Measurements from ENCODE around the gene ANKRD55. TPM values are rescaled to one million over a fixed set of nuclear protein-coding genes. Genes with fewer than 3 reads are reported as not detected.
A peak's percentile ranks its signal among the peaks of the same experiment; 100 is the strongest.

Gene ANKRD55
- total RNA-seq, 4 donors from 2014 or later = 0.66 TPM; not detected in 3

- intact Hi-C loops (cut with DNase I) = no loop called here
These were observed 132.5 kb downstream of the ANKRD55 start for GRCh38 chr5:56100439-56101176.

GRCh38 chr5:56099346-56099745 lies 133.8 kb downstream of the ANKRD55 start:
- H3K27me3 ChIP-seq = no peaks in the 10 kb centered on the region
- intact Hi-C loops (cut with DNase I) = no loop called here
- H3K27ac ChIP-seq (replicated peaks in 1 of 4) = peak overlapping the region in 1 of 4 donors; percentile 11
- TF ChIP-seq CTCF (IDR thresholded peaks at IDR 0.05) (no peak), POLR2AphosphoS5 (IDR thresholded peaks at IDR 0.05) (peak in 1 of 2 donors; percentile 24), EP300 (IDR thresholded peaks at IDR 0.05) (no peak), POLR2A (IDR thresholded peaks at IDR 0.05; ENCODE audit: low read depth) (no peak)
- DNase-seq (ENCODE audit: extremely low spot score) = no peak
- H3K36me3 ChIP-seq = no peaks in the 10 kb centered on the region
- 71% methylated on average over 2 of the region's 2 CpGs for WGBS
- H3K4me1 ChIP-seq = peaks cover 0 to 12% (median 4%) of the 10 kb centered on the region in 4 donors
- no peak overlapping the region for H3K4me3 ChIP-seq
- H3K9me3 ChIP-seq = no peaks in the 10 kb centered on the region

More at GRCh38 chr5:56100439-56101176, 132.5 kb downstream of the ANKRD55 start:
- Histone ChIP-seq H3K27me3 (no peaks in the 10 kb centered on the region), H3K36me3 (no peaks in the 10 kb centered on the region), H3K4me1 (peaks cover 0 to 14% (median 4%) of the 10 kb centered on the region in 4 donors), H3K4me3 (no peak overlapping the region), H3K9me3 (no peaks in the 10 kb centered on the region), H3K27ac (replicated peaks in 1 of 4) (no peak overlapping the region)
- 84% methylated on average over 3 of the region's 3 CpGs for WGBS
- TF ChIP-seq EP300 (IDR thresholded peaks at IDR 0.05) = no peak
- no peak for TF ChIP-seq POLR2A (IDR thresholded peaks at IDR 0.05; ENCODE audit: low read depth)
- TF ChIP-seq CTCF (IDR thresholded peaks at IDR 0.05) = no peak
- no peak for TF ChIP-seq POLR2AphosphoS5 (IDR thresholded peaks at IDR 0.05)
- DNase-seq (ENCODE audit: extremely low spot score) = no peak

- TF ChIP-seq POLR2AphosphoS5 (IDR thresholded peaks at IDR 0.05) (no peak), CTCF (IDR thresholded peaks at IDR 0.05) (no peak), POLR2A (IDR thresholded peaks at IDR 0.05; ENCODE audit: low read depth) (no peak), EP300 (IDR thresholded peaks at IDR 0.05) (no peak)
- no peak overlapping the region for H3K27ac ChIP-seq (replicated peaks in 1 of 4)
- no peaks in the 10 kb centered on the region for H3K27me3 ChIP-seq
- H3K4me1 ChIP-seq = peaks cover 0 to 12% (median 4%) of the 10 kb centered on the region in 4 donors
- H3K9me3 ChIP-seq = no peaks in the 10 kb centered on the region
- intact Hi-C loops (cut with DNase I) = no loop called here
- WGBS = 80% methylated on average over 3 of the region's 3 CpGs
- H3K36me3 ChIP-seq = no peaks in the 10 kb centered on the region
- DNase-seq (ENCODE audit: extremely low spot score) = no peak
- H3K4me3 ChIP-seq = no peak overlapping the region
These were observed 136.1 kb downstream of the ANKRD55 start for GRCh38 chr5:56097055-56097454.

GRCh38 chr5:56095579-56096102 lies 137.5 kb downstream of the ANKRD55 start:
- H3K4me3 ChIP-seq = no peak overlapping the region
- 79% methylated on average over 3 of the region's 3 CpGs for WGBS
- no peak overlapping the region for H3K27ac ChIP-seq (replicated peaks in 1 of 4)
- H3K36me3 ChIP-seq = no peaks in the 10 kb centered on the region
- TF ChIP-seq CTCF (IDR thresholded peaks at IDR 0.05) = no peak
- no peak for TF ChIP-seq EP300 (IDR thresholded peaks at IDR 0.05)
- TF ChIP-seq POLR2A (IDR thresholded peaks at IDR 0.05; ENCODE audit: low read depth) = no peak
- no peak for TF ChIP-seq POLR2AphosphoS5 (IDR thresholded peaks at IDR 0.05)
- H3K4me1 ChIP-seq = peaks cover 0 to 19% (median 6%) of the 10 kb centered on the region in 4 donors
- H3K9me3 ChIP-seq = no peaks in the 10 kb centered on the region
- no peak for DNase-seq (ENCODE audit: extremely low spot score)
- H3K27me3 ChIP-seq = no peaks in the 10 kb centered on the region
- intact Hi-C loops (cut with DNase I) = no loop called here
